Kidney (tissue), 14 donors: Measurements from ENCODE around the gene SULT1A1. TPM values are rescaled to one million over a fixed set of nuclear protein-coding genes. Genes with fewer than 3 reads are reported as not detected.

Experiments used
- DNase-seq, 5 donors: peaks; one replicate each; pipeline ENCODE4 v3.0.0-alpha.2; 2013 to 2020
- FAIRE-seq: peaks from 2 replicates; lab custom pipeline; 2012; peaks lifted over from hg19 to GRCh38; lab: Jason Lieb, UNC
- H3K27ac ChIP-seq, 2 donors: one replicate each; pipeline ENCODE4 v1.7.0; 2013; ENCODE audit warnings: low read depth in 2 of 2, low read length in 2 of 2, inconsistent platforms in 1 of 2
- H3K27me3 ChIP-seq: one replicate; pipeline ENCODE4 v1.7.1; 2013; ENCODE audit warnings: low read length, inconsistent platforms; ENCODE audit not compliant: control insufficient read depth, insufficient read depth
- H3K36me3 ChIP-seq, 3 donors: one replicate each; pipeline versions ENCODE4 v1.7.0 to v1.7.1; 2013; ENCODE audit warnings: low read length in 3 of 3, control low read depth in 1 of 3, inconsistent platforms in 1 of 3; ENCODE audit not compliant: insufficient read depth in 3 of 3, control insufficient read depth in 2 of 3
- H3K4me1 ChIP-seq, 3 donors: one replicate each; pipeline versions ENCODE4 v1.7.0 to v1.7.1; 2013; ENCODE audit warnings: low read length in 3 of 3, inconsistent platforms in 1 of 3, low read depth in 1 of 3; ENCODE audit not compliant: control insufficient read depth in 2 of 3, insufficient read depth in 2 of 3
- H3K4me3 ChIP-seq, 3 donors: one replicate each; pipeline versions ENCODE4 v1.7.0 to v1.8.1; 2013; ENCODE audit warnings: low read length in 3 of 3, control low read depth in 1 of 3, inconsistent platforms in 1 of 3
- H3K9ac ChIP-seq, 3 donors: one replicate each; pipeline versions ENCODE4 v1.7.0 to v1.7.1; 2013; ENCODE audit warnings: low read length in 3 of 3, control low read depth in 1 of 3, inconsistent platforms in 1 of 3
- H3K9me3 ChIP-seq, 3 donors: one replicate each; pipeline versions ENCODE4 v1.7.0 to v1.7.1; 2013; ENCODE audit warnings: low read length in 3 of 3, control low read depth in 1 of 3, inconsistent platforms in 1 of 3; ENCODE audit not compliant: control insufficient read depth in 2 of 3, insufficient read depth in 1 of 3
- CTCF ChIP-seq: IDR thresholded peaks from 3 replicates; pipeline ENCODE4 v1.5.1; 2012; ENCODE audit warnings: mild to moderate bottlenecking, moderate library complexity, borderline replicate concordance; ENCODE audit not compliant: insufficient read depth; ENCODE audit errors: extremely low read depth
- intact Hi-C: fragments of 100-400 bp; cut with DNase I; formaldehyde crosslinking; loops from one replicate; pipeline ENCODE4 v1.11.1; 2022
- polyA plus RNA-seq: library from polyadenylated mRNA; stranded (reverse); fragments of 350-450 nt; fragmentation: Illumina TruSeq; extraction: RNeasy Lipid Tissue Mini Kit (QIAGEN cat#74804); gene quantifications from one replicate; pipeline ENCODE4 v1.2.3, GENCODE V29; 2014; ENCODE audit warnings: low read depth, low replicate concordance; ENCODE audit not compliant: insufficient read depth
- total RNA-seq: library from RNA; stranded (reverse); fragmentation: NEBNext Ultra II Directional; extraction: Animal tissue kit (Norgen Biotek cat#: 25700); gene quantifications from one replicate; pipeline ENCODE4 v1.2.1, GENCODE V29; 2021
- donor health status: control.
- donor health status: control.
- donor health status: control.
- donor health status: control.
- donor health status: control.
- donor health status: DM: yes; HTN: yes; CAD: no.
- donor health status: Normal renal cell carcinoma (clear cell type).

Gene SULT1A1
- total and polyA plus RNA-seq, 2 donors from 2014 or later = 20.7 to 50.2 TPM

GRCh38 chr16:28592979-28593553 lies 16.8 kb downstream of the SULT1A1 start:
- intact Hi-C loops = no loop called here
- no peak for TF ChIP-seq CTCF
- Histone ChIP-seq H3K4me1 (peaks cover 0 to 8% (median 0%) of the 10 kb centered on the region in 3 donors), H3K9me3 (no peaks in the 10 kb centered on the region), H3K9ac (no peak overlapping the region), H3K4me3 (no peak overlapping the region), H3K27ac (no peak overlapping the region), H3K36me3 (peaks cover 0 to 9% (median 6%) of the 10 kb centered on the region in 3 donors), H3K27me3 (no peaks in the 10 kb centered on the region)
- DNase-seq = peak in 1 of 5 donors; percentile 70
- no peak for FAIRE-seq

GRCh38 chr16:28592511-28592910 lies 17.3 kb downstream of the SULT1A1 start:
- no peak overlapping the region for H3K4me3 ChIP-seq
- FAIRE-seq = no peak
- peaks cover 0 to 8% (median 0%) of the 10 kb centered on the region in 3 donors for H3K4me1 ChIP-seq
- peak in 1 of 5 donors; percentile 59 for DNase-seq
- TF ChIP-seq CTCF = no peak
- H3K27me3 ChIP-seq = no peaks in the 10 kb centered on the region
- intact Hi-C loops = no loop called here
- no peak overlapping the region for H3K9ac ChIP-seq
- peaks cover 0 to 9% (median 6%) of the 10 kb centered on the region in 3 donors for H3K36me3 ChIP-seq
- no peaks in the 10 kb centered on the region for H3K9me3 ChIP-seq
- no peak overlapping the region for H3K27ac ChIP-seq

GRCh38 chr16:28591355-28591754 lies 18.5 kb downstream of the SULT1A1 start:
- FAIRE-seq (no peak), DNase-seq (peak in 1 of 5 donors; percentile 46)
- intact Hi-C loops = no loop called here
- no peaks in the 10 kb centered on the region for H3K27me3 ChIP-seq
- no peak overlapping the region for H3K9ac ChIP-seq
- no peak overlapping the region for H3K4me3 ChIP-seq
- peaks cover 0 to 3% (median 0%) of the 10 kb centered on the region in 3 donors for H3K4me1 ChIP-seq
- no peak for TF ChIP-seq CTCF
- no peaks in the 10 kb centered on the region for H3K9me3 ChIP-seq
- peaks cover 0 to 11% (median 9%) of the 10 kb centered on the region in 3 donors for H3K36me3 ChIP-seq
- H3K27ac ChIP-seq = no peak overlapping the region
